ENCODE results near the gene AP3S2.
"Not testable (repeated sequence)": the region's sequence is repeated elsewhere in the genome, so short reads cannot be mapped to it uniquely, and the experiment has no call there.

The AP3S2 gene

DNA sequence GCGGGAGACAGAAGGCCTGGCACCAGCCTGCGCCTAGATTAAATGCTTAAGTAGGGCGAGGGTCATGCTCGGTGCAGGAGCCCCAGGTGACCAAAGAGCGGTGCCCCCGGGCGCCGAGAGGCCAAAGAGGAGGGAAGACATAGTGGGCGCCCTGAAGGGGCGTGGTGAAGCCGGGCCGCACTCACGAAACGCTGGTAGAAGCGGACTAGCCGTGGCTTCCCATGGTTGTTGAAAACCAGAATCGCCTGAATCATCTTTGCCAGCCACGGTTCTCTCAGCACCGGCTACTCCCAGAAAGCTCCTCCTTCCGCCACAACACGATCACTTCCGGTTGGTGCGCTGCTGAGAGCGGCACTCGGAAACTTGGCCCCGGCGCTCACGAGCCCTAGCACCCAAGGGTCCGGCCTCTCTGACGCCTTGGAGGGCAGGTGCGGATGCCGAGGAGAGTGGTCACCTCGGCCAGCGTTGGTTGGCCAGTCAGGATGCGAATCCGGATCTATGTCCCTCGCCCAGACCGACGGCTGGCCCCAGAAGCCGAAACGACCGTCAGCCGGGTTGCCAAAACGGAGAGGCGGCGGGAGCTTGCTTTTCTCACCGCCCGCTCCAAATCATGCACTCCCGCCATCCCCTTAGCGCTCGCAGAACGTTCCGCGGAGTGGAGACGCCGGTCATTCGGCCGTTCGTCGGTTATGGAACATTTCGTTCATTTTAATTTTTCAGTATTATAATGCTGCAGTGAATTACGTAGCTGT is at the start of gene AP3S2:
AP3S2 (minus strand) TSS at position 299 of the 752 bp plus-strand sequence; CDS start at position 254, 45 bp downstream.
- DNase-seq (ENCODE audit: extremely low read depth, low read depth), result peak; percentile 84
- TF ChIP-seq, protein P1, sequence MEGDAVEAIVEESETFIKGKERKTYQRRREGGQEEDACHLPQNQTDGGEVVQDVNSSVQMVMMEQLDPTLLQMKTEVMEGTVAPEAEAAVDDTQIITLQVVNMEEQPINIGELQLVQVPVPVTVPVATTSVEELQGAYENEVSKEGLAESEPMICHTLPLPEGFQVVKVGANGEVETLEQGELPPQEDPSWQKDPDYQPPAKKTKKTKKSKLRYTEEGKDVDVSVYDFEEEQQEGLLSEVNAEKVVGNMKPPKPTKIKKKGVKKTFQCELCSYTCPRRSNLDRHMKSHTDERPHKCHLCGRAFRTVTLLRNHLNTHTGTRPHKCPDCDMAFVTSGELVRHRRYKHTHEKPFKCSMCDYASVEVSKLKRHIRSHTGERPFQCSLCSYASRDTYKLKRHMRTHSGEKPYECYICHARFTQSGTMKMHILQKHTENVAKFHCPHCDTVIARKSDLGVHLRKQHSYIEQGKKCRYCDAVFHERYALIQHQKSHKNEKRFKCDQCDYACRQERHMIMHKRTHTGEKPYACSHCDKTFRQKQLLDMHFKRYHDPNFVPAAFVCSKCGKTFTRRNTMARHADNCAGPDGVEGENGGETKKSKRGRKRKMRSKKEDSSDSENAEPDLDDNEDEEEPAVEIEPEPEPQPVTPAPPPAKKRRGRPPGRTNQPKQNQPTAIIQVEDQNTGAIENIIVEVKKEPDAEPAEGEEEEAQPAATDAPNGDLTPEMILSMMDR (IDR thresholded peaks at IDR 0.05; ENCODE audit: low read depth, low read length), result no peak

GRCh38 chr15:89939910-89940309 is 46.1 kb upstream of the AP3S2 start:
- no peak for DNase-seq (ENCODE audit: extremely low read depth, low read depth)
- TF ChIP-seq, protein P1 (IDR thresholded peaks at IDR 0.05; ENCODE audit: low read depth, low read length), result no peak

- DNase-seq (ENCODE audit: extremely low read depth, low read depth), result not testable (repeated sequence)
These were observed 45.6 kb upstream of the AP3S2 start for GRCh38 chr15:89939377-89939776.

- DNase-seq (ENCODE audit: extremely low read depth, low read depth), result no peak
- TF ChIP-seq, protein P1 (IDR thresholded peaks at IDR 0.05; ENCODE audit: low read depth, low read length), result no peak
These were observed 43.9 kb upstream of the AP3S2 start for GRCh38 chr15:89937365-89938350.

GRCh38 chr15:89936786-89937265 is 43.0 kb upstream of the AP3S2 start:
- no peak for DNase-seq (ENCODE audit: extremely low read depth, low read depth)
- TF ChIP-seq, protein P1 (IDR thresholded peaks at IDR 0.05; ENCODE audit: low read depth, low read length), result no peak

DNA sequence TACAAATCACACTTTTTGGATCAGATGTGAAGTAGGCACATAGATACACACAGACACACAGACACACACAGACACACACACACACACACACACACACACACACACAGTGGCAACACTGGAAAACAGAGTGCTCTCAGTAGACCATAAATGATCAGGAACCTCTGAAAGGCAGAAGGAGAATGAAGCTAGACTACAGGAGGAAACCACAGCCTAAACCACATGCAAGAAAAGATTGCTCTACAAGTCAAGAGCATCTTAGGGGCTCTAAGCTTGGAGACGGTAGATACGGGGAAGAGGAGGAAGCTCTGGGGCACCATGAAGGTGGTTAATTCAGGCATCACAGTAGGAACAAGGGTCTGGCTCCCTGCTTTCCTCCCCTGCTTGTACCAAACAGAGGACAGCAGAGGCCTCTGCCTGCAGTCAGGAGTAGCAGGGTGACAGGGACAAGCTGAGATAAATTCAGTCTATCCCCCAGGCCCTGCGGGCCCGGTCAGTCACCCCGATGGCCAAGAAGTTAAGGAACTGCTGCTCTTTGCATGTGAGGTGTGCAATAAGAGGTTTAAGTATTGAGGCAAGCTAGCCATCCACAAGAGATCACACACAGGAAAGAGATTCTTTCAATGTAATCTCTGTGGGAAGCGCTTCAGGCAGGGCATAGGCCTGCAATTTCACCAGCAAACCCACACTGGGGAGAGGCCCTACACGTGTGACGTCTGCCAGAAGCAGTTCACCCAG is 42.4 kb upstream of the AP3S2 start:
- DNase-seq (ENCODE audit: extremely low read depth, low read depth), result no peak
- TF ChIP-seq, protein P1 (IDR thresholded peaks at IDR 0.05; ENCODE audit: low read depth, low read length), result no peak

GRCh38 chr15:89932880-89933279 is 39.1 kb upstream of the AP3S2 start:
- TF ChIP-seq, protein P1 (IDR thresholded peaks at IDR 0.05; ENCODE audit: low read depth, low read length), result no peak
- no peak for DNase-seq (ENCODE audit: extremely low read depth, low read depth)

Data from AG09319 (cell line).